ENCODE data around the gene ZNF627.
"Not testable (repeated sequence)": the region's sequence is repeated elsewhere in the genome, so short reads cannot be mapped to it uniquely, and the experiment has no call there.

The ZNF627 gene

GRCh38 chr19:11576227-11576626 lies 21.1 kb upstream of the ZNF627 start:
- no peak for DNase-seq

- DNase-seq, result no peak
Observed at GRCh38 chr19:11577451-11578257, 19.6 kb upstream of the ZNF627 start, which contains the start of gene ACP5. Gene ACP5, minus strand, starts transcription at chr19:11577645. Its CDS starts 328 bp downstream, at chr19:11577317.

DNA sequence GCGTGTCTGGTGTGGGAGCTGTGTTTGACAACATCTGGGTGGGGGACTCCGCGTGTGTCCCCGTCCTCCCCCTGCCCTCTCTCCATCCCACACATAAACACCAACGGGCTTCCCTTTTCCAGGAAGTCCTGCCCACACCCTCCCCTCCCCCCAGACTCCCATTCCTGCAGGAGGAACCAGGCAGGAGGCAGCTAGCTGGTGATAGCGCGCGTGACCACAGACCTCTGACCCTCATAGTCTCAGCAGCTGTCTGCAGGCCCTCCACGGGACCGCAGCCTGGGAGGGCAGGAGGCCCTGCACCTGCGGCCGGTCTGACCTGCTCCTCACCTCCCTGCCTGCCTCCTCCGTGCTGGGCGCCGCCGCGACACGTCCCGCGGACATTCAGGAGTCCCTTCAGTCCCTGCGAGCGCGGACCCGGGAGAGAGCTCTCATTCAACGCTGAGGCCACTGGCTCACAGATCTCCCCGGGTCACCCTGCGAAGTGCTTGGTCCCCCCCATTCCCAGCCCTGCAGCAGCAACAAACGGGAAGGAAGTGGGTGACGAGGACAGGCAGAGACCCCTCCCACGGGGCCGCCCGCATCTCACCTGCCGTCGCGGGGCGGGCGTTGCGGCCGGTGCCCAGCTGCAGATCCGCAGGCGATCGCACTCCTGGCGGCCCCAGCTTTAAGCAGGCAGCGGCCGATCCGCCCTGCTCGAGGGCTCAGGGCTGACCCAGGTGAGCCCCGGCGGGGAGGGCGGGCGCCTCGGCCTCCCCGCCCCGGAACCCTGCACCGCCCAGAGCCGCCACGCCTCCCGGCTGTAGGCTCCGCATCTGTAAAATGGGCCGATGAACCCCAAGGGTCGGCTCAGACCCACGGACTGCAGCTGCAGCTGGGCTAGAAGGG lies 18.8 kb upstream of the ZNF627 start:
- no peak for DNase-seq

DNA sequence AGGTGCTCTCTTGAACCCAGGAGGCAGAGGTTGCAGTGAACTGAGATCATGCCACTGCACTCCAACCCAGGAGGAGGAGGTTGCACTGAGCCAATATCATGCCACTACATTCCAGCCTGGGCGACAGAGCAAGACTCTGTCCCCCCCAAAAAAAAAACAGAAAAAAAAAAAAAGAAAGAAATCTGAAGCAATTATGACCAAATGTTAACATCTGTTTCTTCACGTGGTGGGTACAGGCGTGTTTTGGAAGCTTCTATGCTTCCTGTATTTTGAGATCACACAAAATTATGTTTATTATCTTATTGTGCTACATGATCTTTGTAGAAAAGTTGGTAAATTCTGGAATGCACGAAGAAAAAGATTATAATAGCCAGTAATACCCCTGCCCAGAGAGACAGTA lies 17.2 kb upstream of the ZNF627 start:
- no peak for DNase-seq

DNA sequence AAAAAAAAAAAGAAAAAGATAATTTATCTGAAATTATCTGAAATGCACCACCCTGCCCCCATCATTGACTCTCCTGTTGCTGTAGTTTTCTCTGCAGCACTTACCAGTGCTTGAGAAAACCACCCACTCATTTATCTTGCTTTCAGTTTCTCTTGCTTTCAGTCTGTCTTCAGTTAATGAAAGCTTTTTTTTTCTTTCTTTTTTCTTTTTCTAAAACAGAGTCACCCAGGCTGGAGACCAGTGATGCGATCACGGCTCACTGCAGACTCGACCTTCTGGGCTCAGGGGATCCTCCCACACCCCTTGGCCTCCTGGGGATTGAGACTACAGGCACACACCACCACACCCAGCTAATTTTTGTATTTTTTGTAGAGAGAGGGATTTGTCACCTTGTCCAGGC lies 15.5 kb upstream of the ZNF627 start:
- DNase-seq, result no peak

DNA sequence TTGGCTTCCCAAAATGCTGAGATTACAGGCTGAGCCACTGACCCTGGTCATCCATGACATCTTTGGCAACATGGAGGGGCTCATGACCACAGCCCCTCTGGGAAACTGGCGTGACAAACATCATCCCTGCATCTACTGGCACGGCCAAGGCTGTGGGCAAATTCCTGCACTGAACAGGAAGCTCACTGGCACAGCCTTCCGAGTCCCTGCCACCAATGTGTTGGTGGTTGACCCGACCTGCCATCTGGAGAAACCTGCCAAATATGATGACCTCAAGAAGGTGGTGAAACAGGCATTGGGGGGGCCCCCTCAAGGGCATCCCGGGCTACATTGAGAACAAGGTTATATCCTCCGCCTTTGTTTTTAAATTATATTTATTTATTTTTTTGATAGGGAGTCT lies 11.0 kb upstream of the ZNF627 start:
- DNase-seq, result no peak

DNA sequence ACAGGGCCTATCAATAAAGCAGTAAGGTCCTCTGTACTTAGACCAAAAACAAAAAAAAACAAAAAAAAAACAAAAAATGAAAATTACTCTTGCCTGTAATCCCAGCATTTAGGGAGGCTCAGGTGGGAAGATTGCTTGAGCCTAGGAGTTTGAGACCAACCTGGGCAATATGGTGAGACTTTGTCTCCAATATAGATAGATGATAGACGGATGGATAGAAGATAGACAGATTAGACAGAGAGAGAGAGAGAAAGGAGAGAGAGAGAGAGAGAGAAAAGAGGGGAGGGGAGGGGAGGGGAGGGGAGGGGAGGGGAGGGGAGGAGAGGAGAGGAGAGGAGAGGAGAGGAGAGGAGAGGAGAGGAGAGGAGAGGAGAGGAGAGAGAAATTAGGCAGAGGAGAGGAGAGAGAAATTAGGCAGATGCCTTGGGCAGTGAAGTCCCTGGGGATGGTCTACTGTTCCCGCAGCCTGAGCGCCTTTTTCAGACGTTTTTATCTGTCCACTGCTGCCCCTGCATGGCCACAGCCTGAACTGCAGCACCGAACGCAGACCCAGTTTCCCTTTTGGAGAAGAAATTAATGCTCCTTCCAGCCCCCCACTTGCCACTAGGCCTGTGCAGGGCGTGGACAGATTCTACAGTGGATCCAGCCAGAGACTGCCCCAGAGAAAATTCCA lies 9.8 kb upstream of the ZNF627 start:
- peak; percentile 84 for DNase-seq

- DNase-seq, result no peak
Observed at GRCh38 chr19:11587975-11588631, 9.2 kb upstream of the ZNF627 start.

GRCh38 chr19:11594084-11594483 lies 3.2 kb upstream of the ZNF627 start:
- DNase-seq, result no peak

- DNase-seq, result no peak
Observed at GRCh38 chr19:11596156-11596555, 1.1 kb upstream of the ZNF627 start.

DNA sequence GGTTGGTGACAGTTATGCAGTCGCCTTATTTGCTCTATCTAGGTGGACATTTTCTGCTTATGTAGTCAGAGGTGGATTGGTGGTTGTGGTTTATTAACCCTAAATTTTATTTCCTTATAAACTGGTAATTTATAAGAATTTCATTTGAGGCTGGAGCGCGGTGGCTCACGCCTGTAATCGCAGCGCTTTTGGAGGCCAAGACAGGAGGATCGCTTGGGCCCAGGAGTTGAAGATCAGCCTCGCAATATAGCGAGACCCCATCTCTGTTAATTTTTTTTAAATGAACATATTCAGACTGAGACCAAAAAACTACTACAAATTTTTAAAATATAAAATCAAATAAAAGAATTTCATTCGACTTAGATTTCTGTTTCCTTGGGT lies 810 bp downstream of the ZNF627 start:
- no peak for DNase-seq

- DNase-seq, result no peak
Observed at GRCh38 chr19:11598746-11599145, 1.5 kb downstream of the ZNF627 start.

DNA sequence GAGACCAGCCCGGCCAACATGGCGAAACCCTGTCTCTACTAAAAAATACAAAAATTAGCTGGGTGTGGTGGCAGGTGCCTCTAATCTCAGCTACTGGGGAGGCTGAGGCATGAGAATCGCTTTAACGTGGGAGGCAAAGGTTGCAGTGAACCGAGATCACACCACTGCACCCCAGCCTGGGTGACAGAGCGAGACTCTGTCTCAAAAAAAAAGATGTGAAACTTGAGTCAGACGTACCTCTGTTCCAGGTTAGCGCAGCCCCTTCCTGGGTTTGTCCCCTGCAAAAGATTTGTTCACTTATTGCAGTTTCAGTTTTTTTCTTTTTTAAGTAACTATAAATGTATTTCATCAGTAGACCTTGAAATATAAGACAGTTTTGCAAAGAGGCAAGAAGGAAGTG lies 2.4 kb downstream of the ZNF627 start:
- not testable (repeated sequence) for DNase-seq

DNA sequence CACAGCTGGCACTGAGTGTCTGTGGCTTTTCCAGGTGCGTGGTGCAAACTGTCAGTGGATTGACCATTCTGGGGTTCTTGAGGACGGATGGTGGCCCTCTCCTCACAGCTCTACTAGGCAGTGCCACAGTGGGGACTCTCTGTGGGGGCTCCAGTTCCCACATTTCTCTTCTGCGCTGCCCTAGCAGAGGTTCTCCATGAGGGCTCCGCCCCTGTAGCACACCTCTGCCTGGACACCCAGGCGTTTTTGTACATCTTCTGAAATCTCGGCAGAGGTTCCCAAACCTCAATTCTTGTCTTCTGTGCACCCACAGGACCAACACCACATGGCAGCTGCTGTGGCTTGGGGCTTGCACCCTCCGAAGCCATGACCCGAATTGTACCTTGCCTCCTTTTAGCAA lies 9.2 kb downstream of the ZNF627 start:
- DNase-seq, result no peak

GRCh38 chr19:11611730-11612129 lies 14.4 kb downstream of the ZNF627 start:
- no peak for DNase-seq

- DNase-seq, result no peak
Observed at GRCh38 chr19:11612816-11613511, 15.7 kb downstream of the ZNF627 start.

DNA sequence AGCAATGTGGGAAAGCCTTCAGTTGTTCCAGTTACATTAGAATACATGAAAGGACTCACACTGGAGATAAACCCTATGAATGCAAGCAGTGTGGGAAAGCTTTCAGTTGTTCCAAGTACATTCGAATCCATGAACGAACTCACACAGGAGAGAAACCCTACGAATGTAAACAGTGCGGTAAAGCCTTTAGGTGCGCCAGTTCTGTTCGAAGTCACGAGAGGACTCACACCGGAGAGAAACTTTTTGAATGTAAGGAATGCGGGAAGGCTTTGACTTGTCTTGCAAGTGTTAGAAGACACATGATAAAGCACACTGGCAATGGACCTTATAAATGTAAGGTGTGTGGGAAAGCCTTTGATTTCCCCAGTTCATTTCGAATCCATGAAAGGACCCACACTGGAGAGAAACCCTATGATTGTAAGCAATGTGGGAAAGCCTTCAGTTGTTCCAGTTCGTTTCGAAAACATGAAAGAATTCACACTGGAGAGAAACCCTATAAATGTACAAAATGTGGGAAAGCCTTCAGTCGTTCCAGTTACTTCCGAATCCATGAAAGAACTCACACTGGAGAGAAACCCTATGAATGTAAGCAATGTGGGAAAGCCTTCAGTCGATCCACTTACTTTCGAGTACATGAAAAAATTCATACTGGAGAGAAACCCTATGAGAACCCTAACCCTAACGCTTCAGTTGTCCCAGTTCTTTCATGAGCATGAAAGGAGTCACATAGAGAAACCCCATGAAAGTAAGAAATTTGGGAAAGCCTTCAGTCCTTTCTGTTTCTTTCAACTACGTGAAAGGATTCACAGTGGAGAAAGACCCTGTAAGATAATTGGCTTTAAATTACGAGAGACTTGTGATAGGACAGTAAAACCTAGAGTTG lies 20.1 kb downstream of the ZNF627 start:
- DNase-seq, result no peak

DNA sequence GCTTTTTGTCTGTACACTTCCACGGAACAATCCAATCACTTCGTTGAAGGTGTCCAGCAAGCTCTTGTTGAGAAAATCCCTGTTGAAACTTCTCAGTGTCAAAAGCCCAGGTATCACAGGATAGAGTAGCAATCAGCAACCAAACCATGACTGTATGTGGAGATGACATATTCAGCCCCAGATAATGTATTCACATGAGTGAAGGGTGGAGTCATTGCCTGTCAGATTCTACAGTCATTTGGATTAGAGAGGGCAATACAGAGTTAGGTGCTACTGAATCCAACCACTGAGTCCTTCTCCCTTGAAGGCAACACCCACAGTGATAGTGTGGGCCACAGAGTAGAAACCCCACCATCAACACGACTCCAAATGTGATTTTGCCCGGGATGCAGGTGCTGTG lies 23.3 kb downstream of the ZNF627 start:
- DNase-seq, result no peak

GRCh38 chr19:11622401-11622800 lies 25.1 kb downstream of the ZNF627 start:
- DNase-seq, result not testable (repeated sequence)

GRCh38 chr19:11624069-11624463 lies 26.8 kb downstream of the ZNF627 start:
- no peak for DNase-seq

DNA sequence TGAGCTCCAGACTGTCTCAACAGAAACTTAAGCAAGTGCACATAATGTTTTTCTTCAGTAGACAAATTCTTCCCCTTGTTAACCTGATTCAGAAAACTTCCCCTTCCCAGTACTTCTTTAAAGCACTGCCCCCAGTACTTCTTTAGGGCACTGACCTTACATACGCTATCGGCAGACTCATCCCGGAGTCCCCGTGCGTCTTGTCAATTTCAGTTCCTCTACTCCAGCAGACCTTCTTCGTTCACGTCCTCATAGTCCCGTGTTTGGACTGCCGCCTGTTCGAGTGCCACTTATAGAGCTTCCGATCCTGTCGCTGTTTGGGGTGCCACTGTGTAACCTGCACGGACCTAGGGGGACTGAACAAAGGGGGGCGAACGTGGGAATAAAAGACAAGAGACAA lies 29.0 kb downstream of the ZNF627 start:
- no peak for DNase-seq

Data from femur (tissue), 1 donor.